Fibroblast of pulmonary artery (primary cell): ENCODE measurements around the gene CHRNA9.

Experiments used
- DNase-seq: peaks from one replicate; pipeline ENCODE4 v3.0.0-alpha.2; 2010; ENCODE audit warnings: low read depth
- H3K4me3 ChIP-seq: replicated peaks from 2 replicates; pipeline ENCODE4 v1.5.1; 2011; ENCODE audit warnings: low read depth, mild to moderate bottlenecking, control low read depth, low read length, moderate library complexity
- TF ChIP-seq, protein P1 (sequence below): IDR thresholded peaks from 2 replicates; pipeline ENCODE4 v1.5.1; 2011; ENCODE audit warnings: mild to moderate bottlenecking, control low read depth, low read length, inconsistent platforms; ENCODE audit errors: missing control alignments

CHRNA9 gene

DNA sequence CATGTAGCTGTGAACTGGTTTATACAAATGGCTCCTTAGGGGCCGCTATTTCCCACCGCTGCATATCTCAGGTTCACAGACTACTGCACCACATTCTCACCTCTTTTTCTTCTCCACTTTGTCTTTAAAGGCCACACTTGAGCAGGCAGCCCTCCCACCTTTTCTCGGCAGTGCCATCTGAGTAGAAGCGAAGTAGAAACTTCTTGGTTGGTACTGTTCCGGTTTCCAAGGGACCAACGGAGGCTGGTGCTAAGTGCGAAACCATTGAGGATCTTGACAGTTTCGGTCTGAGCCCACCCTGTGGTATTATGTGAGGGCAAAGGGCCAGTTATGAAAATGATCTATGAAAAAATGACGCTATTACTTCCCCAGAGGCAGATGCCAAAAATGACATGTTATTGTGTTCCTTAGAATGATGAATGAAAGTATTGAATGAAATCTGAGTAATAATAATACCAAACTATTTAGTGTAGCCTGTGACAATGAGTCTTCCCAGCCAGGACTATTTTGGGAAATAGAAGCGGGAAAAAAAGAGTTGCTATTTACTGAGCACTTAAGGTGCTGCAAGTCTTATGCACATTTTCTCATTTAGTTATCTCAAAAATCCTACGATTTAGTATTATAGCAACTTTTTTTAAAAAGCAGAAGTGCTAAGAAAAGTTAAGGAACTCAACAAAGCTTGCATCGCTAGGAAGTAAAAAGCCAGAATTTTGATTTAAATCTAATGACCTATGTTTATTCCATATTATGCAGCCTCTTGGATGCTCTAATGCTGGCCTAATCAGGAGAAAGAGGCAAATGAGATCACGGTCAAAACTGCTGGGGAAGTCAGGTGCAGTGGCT, 29.6 kb upstream of the CHRNA9 start:
- no peak for DNase-seq
- TF ChIP-seq, protein P1, sequence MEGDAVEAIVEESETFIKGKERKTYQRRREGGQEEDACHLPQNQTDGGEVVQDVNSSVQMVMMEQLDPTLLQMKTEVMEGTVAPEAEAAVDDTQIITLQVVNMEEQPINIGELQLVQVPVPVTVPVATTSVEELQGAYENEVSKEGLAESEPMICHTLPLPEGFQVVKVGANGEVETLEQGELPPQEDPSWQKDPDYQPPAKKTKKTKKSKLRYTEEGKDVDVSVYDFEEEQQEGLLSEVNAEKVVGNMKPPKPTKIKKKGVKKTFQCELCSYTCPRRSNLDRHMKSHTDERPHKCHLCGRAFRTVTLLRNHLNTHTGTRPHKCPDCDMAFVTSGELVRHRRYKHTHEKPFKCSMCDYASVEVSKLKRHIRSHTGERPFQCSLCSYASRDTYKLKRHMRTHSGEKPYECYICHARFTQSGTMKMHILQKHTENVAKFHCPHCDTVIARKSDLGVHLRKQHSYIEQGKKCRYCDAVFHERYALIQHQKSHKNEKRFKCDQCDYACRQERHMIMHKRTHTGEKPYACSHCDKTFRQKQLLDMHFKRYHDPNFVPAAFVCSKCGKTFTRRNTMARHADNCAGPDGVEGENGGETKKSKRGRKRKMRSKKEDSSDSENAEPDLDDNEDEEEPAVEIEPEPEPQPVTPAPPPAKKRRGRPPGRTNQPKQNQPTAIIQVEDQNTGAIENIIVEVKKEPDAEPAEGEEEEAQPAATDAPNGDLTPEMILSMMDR = no peak
- H3K4me3 ChIP-seq = no peak overlapping the region

DNA sequence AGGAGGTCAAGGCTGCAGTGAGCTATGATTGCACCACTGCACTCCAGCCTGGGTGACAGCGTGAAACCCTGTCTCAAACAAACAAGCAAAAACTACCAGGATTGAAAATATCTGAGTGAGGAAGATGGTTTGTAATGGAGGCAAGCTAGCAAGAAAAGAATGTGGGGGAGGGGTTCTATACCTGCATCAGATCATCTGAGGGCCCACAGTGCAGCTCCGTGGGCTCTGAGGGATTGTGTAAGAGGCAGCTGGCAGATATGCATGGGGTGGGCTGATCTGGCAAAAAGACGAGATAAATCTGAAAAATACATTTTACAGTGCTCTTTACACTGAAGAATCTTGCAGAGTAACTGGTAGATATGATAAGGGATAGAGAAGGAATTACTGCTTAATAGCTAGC, 28.9 kb upstream of the CHRNA9 start:
- DNase-seq = no peak
- TF ChIP-seq, protein P1 = no peak
- H3K4me3 ChIP-seq = no peak overlapping the region

DNA sequence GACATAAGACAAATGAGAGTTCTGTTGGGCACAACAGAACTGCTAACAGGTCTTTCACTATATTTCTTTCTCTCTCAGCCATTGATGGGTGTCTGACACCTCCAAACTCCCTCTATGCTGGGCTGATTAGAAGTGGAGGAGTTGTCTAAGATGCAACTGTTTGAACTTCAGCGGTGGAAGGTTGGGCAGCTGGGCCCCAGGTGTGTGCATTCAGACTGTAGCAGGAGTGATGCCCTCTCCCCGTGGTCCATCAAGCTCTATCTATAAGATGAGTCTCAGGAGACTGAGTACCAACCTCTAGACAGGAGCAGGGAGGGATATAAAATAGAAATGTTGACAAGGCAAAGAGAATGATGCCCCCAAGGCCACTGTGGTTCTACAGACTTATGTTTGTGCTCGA, 28.2 kb upstream of the CHRNA9 start:
- no peak for DNase-seq
- no peak overlapping the region for H3K4me3 ChIP-seq
- TF ChIP-seq, protein P1 = no peak

DNA sequence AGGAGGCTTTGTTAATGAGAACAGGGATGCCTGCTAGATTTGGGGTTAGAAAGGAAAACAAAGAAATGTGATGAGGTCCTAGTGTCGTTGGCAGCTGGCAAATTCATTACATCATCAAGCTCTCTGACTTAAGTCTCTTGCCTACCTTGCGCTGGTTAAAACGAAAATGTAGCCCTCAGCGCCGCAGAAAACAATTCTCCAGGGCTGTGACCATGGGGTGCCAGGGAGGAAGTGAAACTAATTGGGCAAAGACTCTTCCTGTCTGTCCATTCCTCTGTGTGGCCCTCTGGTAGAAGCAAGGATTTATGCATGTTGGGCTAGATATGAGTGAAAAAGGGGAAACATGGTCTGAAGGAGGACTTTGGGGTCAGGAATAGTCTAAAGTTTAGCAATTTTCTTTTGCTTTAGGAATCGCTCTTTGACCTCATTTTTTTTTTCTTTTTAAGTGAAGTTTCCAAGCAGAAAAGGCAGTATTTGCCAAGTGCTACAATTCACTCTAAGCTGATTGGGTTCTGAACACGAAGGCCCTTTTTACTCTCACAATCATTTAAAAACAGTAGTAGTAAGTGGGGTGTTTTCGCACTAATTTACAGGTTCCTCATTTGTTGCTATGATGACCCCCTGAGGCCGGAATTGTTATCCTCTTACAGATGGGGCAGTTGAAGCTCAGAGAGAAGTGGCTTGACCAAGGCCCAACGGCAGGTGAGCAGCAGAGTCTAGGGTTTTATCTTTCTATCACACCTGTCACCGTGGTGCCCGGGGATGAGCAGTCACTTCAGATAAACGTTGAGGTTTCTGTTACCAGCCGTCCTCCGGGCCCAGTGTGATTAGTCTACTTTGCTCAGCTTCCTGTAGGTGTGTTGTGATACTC, 27.3 kb upstream of the CHRNA9 start:
- DNase-seq = no peak
- H3K4me3 ChIP-seq = no peak overlapping the region
- TF ChIP-seq, protein P1 = no peak

DNA sequence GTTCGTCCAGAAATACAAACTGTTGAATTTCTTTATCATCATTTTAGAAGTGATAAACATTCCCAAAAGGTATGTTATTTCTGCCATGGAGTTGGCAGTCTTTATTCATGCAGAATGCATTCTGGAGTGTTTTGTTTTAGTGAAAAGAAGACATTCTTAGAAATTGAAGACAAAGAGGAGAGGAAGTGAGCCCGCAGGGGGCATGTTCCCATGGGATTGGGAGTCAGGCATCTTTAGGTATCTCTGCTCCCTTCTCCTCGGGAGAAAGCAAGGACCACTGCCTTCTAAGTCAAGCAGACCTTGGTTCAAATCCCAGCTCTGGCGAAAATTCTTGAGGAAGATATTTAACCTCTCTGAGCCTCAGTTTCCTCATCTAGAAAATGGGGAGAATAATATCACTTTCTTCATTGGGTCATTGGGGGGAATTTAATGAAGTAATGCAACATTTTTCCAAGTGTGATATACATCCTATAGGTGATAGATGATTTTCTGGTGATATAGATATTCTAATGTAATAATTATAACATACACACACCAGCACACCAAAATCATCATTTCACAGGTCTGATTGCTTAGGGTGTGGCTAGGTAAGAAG, 26.5 kb upstream of the CHRNA9 start:
- no peak overlapping the region for H3K4me3 ChIP-seq
- TF ChIP-seq, protein P1 = no peak
- DNase-seq = no peak

DNA sequence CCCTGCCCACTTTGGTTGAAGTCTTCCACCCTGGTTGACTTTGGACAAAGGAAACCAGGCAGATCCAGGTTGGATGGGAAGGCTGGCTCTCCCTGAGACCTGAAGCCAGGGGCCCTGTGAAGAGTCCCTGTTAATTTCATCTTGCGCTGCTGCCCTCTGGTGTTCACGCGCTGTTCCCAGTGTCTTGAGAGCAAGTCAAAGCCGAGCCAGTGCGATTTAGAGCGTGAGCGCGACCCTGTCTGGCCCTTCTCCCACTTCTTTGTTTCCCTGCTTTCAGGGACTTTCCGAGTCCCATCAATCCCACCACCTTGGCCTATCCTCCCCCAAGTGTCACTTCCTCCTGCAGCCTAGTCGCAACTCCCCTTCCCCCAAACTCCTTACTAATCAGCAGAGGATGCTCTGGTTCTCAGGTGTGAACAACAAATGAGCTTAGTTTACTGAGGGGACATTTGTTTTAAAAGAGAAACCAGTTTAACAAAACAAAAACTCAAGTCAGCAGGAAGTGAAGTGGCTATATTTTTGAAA, 25.8 kb upstream of the CHRNA9 start:
- H3K4me3 ChIP-seq = no peak overlapping the region
- DNase-seq = peak; percentile 89
- TF ChIP-seq, protein P1 = peak; percentile 84
